Nephron progenitor cell (in vitro differentiated cells): ENCODE measurements around the gene HCFC2.

ENCODE experiments used
- DNase-seq: peaks from one replicate; pipeline ENCODE4 v3.0.0; 2021
- H3K27ac Mint-ChIP-seq: 2 replicates; pipeline ENCODE4 v1.8.0; 2021; ENCODE audit warnings: mild to moderate bottlenecking, moderate library complexity, mixed read lengths
- H3K27me3 Mint-ChIP-seq: 2 replicates; pipeline ENCODE4 v1.8.0; 2021; ENCODE audit warnings: mild to moderate bottlenecking, low read depth, mixed read lengths; ENCODE audit not compliant: poor library complexity
- H3K36me3 Mint-ChIP-seq: 2 replicates; pipeline ENCODE4 v1.8.0; 2021; ENCODE audit warnings: low read depth, mixed read lengths
- H3K4me1 Mint-ChIP-seq: 2 replicates; pipeline ENCODE4 v1.8.0; 2021; ENCODE audit warnings: mixed read lengths
- H3K4me3 Mint-ChIP-seq: 2 replicates; pipeline ENCODE4 v1.8.0; 2021; ENCODE audit warnings: mild to moderate bottlenecking, moderate library complexity, mixed read lengths
- H3K9me3 Mint-ChIP-seq: 2 replicates; pipeline ENCODE4 v1.8.0; 2021; ENCODE audit warnings: mild to moderate bottlenecking, moderate library complexity, mixed read lengths
- CTCF ChIP-seq: fragments of 200-600 bp; sonication (generic); IDR thresholded peaks from 2 replicates; pipeline ENCODE4 v1.5.0; 2021; ENCODE audit warnings: antibody characterized with exemption

The HCFC2 gene

DNA sequence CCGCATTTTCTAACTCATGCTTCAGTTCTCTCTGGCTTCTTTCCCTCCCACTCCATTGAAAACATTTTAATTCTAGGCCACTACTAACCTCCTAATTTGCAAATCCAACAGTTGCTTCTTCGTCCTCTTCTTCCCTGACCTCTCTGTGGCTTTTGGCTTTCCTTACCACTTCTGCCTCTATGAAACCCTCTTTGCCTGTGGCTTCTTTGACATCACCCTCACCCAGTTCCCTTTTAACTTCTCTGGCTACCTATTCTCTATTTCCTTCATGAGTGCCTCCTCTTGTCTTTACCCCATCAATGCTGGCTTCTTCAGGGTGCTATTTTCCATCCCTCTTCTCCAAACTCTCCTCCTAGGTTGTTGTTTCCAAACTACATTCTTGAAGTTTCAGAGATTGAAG lies 4.4 kb upstream of the HCFC2 start:
- Mint-ChIP-seq H3K27ac (peak overlapping the region; percentile 3), H3K4me1 (peaks cover 7% of the 10 kb centered on the region), H3K4me3 (no peak overlapping the region), H3K9me3 (peaks cover 10% of the 10 kb centered on the region), H3K27me3 (peaks cover 34% of the 10 kb centered on the region), H3K36me3 (peaks cover 5% of the 10 kb centered on the region)
- TF ChIP-seq CTCF, result no peak
- DNase-seq, result no peak

DNA sequence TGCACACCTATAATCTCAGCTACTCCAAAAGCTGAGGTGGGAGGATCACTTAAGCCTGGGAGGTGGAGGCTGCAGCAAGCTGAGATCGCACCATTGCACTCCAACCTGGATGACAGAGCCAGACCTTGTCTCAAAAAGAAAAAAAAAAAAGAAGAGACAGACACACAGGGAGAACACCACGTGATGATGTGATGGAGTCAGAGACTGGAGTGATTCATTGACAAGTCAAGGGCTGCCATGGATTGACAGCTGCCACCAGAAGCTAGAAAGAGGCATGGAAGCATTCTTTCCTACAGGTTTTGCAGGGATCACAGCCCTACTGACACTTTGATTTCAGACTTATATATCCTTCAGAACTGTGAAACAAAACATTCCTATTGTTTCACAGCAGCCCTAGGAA lies 3.5 kb upstream of the HCFC2 start:
- peaks cover 42% of the 10 kb centered on the region for H3K27me3 Mint-ChIP-seq
- H3K4me3 Mint-ChIP-seq, result no peak overlapping the region
- H3K9me3 Mint-ChIP-seq, result peaks cover 10% of the 10 kb centered on the region
- H3K4me1 Mint-ChIP-seq, result peaks cover 14% of the 10 kb centered on the region
- no peak overlapping the region for H3K27ac Mint-ChIP-seq
- TF ChIP-seq CTCF, result no peak
- peaks cover 5% of the 10 kb centered on the region for H3K36me3 Mint-ChIP-seq
- DNase-seq, result no peak

- peak overlapping the region; percentile 93 for H3K4me3 Mint-ChIP-seq
- no peak for DNase-seq
- peaks cover 41% of the 10 kb centered on the region for H3K27me3 Mint-ChIP-seq
- TF ChIP-seq CTCF, result no peak
- no peak overlapping the region for H3K27ac Mint-ChIP-seq
- H3K4me1 Mint-ChIP-seq, result peaks cover 12% of the 10 kb centered on the region
- no peaks in the 10 kb centered on the region for H3K9me3 Mint-ChIP-seq
- H3K36me3 Mint-ChIP-seq, result peaks cover 10% of the 10 kb centered on the region
Observed at GRCh38 chr12:104063712-104064030, 660 bp upstream of the HCFC2 start.

- H3K27ac Mint-ChIP-seq, result no peak overlapping the region
- H3K4me3 Mint-ChIP-seq, result peak overlapping the region; percentile 94
- no peak for TF ChIP-seq CTCF
- peaks cover 12% of the 10 kb centered on the region for H3K4me1 Mint-ChIP-seq
- peaks cover 19% of the 10 kb centered on the region for H3K36me3 Mint-ChIP-seq
- H3K27me3 Mint-ChIP-seq, result peaks cover 33% of the 10 kb centered on the region
- peak; percentile 33 for DNase-seq
- H3K9me3 Mint-ChIP-seq, result no peaks in the 10 kb centered on the region
Observed at GRCh38 chr12:104064842-104065427, 604 bp downstream of the HCFC2 start.

- Mint-ChIP-seq H3K27me3 (no peaks in the 10 kb centered on the region), H3K27ac (no peak overlapping the region), H3K36me3 (peaks cover 48% of the 10 kb centered on the region), H3K9me3 (no peaks in the 10 kb centered on the region), H3K4me3 (no peak overlapping the region), H3K4me1 (no peaks in the 10 kb centered on the region)
- TF ChIP-seq CTCF, result no peak
- no peak for DNase-seq
Observed at GRCh38 chr12:104072099-104072498, 7.8 kb downstream of the HCFC2 start.

DNA sequence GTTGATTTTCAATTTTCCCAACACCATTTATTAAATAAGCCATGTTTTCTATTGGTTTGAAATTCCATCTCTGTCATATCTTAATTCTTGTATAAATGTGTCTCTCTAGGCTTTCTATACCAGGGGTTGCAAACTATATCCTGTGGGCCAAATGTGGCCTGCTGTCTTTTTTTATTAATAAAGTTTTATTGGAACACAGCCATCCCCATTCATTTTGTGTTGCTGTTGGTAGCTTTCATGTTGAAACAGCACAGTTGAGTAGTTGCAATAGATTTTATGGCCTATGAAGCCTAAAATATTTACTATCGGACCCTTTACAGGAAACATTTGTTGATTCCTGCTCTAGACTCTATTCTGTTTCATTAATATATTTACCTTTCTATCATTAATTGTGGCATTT lies 9.4 kb downstream of the HCFC2 start:
- Mint-ChIP-seq H3K27me3 (no peaks in the 10 kb centered on the region), H3K27ac (no peak overlapping the region), H3K4me1 (no peaks in the 10 kb centered on the region), H3K36me3 (peaks cover 45% of the 10 kb centered on the region), H3K9me3 (no peaks in the 10 kb centered on the region), H3K4me3 (no peak overlapping the region)
- TF ChIP-seq CTCF, result no peak
- no peak for DNase-seq
